Measurements from ENCODE around the gene C8G.

GRCh38 chr9:136936645-136937170 is 8.3 kb upstream of the C8G start:
- TF ChIP-seq GATA3 (IDR thresholded peaks at IDR 0.05; ENCODE audit: low read depth, low read length) (no peak), GATA2 (IDR thresholded peaks at IDR 0.05; ENCODE audit: low read depth, low read length) (no peak)

Measured in SH-SY5Y (cell line).